CD4-positive, alpha-beta T cell treated with Interleukin-2 at 100 ng/mL for 4 hours (primary cell): ENCODE results near the gene DCTN1.
"Not testable (repeated sequence)": the region's sequence is repeated elsewhere in the genome, so short reads cannot be mapped to it uniquely, and the experiment has no call there.

ENCODE experiments used
- DNase-seq: peaks from one replicate; pipeline ENCODE4 v3.0.0-alpha.2; 2020; ENCODE audit warnings: low spot score

DCTN1 gene

DNA sequence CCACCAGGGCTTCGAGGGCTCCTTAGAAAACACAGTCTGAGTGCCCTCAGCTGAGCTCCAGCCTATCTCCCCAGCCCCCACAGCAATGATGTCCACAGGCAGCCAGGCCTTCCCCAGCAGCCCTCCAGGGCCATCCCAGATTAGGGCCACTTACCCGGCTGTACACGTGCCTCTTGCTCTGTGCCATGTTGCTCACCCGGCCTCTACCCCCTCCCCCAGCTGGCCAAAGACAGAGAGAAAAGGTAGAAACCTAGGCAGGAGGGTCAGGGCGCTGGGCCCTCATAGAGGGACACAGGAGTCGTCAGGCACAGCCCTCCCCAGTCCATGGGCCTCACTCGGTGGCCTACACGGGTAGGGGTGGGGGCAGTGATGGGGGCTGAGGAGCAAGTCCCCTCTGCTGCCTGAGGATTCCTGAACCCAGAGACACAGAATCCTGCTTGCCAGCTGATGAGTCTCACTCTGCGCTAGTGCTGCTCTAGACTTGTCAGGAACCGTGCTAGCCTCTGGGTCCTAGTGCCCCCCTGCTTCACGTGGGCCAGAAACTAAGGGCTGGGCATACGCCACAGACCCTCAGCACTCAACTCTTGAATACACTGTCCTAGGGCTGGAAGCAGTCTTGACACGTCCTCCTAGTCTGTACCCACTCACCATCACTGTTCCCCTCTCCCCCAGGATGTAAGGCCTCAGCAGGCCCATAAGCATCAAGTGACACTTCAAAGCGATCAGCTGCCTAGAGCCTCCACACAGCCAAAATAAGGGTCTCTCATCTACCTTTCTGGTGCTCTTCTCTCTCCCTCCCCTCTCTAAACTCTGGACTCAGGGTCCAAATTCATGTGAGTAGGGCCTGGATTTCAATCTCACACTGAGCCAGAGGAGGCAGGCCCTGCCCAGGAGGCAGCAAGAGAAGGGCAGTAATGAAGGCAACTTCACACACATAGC, at the start of gene DCTN1:
DCTN1 (minus strand) TSS at position 461 of the 939 bp plus-strand sequence; CDS start at position 187, 274 bp downstream.
- DNase-seq, result peak; percentile 15

- DNase-seq, result no peak
These were observed 48.6 kb upstream of the DCTN1 start for GRCh38 chr2:74428675-74429074.

GRCh38 chr2:74427551-74427950, 47.4 kb upstream of the DCTN1 start:
- DNase-seq, result no peak

GRCh38 chr2:74426181-74426758, 46.2 kb upstream of the DCTN1 start:
- no peak for DNase-seq

DNA sequence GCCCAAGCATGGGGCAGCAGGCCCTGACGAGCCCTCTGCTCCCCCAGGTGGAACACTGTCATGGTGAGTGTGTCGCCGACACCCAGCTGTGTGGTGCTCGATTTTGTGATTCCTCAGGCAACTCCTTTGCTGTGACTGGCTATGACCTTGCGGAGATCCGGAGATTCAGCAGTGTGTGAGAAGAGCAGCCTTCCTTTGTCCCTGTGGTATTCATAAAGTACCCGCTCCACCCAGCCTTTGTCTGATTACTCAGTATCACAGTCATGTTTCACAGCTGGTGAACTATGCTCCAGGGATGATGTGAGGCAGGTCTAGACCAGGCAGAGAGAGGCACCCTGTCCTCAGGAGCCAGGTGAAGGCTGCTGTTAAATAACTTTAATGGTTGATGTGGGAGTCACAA, 45.4 kb upstream of the DCTN1 start:
- DNase-seq, result no peak

- DNase-seq, result no peak
These were observed 44.9 kb upstream of the DCTN1 start for GRCh38 chr2:74424995-74425406.

DNA sequence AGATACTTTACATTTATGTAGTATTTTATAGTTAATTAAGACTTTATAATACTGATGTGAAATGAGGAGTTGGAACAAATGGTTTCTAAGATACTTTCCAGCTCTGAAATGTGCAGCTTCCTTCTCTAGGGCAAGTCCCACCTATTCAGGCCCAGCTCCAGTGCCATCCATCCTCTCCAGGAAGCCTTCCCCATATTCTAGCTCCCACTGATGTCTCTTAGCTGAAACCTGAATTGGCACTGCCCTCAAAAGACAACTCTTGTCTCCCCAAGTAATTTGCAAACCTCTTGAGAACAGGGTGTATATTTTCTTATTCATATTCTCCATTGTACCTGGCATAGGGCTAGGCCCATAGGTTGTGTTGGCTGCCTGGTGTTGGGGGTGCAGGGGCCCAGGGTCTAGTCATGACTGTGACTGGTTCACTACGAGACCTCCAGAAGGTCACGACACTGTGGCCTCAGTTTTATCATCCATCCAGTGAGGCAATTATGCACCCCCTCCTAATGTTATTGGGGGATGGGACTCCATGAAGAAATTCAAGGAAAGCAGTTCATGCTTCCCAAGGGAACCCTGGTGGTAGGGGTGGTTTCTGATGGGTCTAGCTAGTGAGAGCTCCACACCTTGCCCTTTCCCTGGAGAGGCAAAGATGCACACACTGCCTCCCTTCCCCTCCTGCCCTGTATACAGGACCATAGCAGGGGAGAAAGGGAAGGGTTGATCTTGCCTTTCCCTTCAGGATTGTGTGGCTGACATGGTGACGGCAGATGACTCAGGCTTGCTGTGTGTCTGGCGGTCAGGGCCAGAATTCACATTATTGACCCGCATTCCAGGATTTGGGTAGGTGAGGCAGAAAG, 44.3 kb upstream of the DCTN1 start:
- no peak for DNase-seq

- no peak for DNase-seq
These were observed 43.4 kb upstream of the DCTN1 start for GRCh38 chr2:74423231-74424095.

DNA sequence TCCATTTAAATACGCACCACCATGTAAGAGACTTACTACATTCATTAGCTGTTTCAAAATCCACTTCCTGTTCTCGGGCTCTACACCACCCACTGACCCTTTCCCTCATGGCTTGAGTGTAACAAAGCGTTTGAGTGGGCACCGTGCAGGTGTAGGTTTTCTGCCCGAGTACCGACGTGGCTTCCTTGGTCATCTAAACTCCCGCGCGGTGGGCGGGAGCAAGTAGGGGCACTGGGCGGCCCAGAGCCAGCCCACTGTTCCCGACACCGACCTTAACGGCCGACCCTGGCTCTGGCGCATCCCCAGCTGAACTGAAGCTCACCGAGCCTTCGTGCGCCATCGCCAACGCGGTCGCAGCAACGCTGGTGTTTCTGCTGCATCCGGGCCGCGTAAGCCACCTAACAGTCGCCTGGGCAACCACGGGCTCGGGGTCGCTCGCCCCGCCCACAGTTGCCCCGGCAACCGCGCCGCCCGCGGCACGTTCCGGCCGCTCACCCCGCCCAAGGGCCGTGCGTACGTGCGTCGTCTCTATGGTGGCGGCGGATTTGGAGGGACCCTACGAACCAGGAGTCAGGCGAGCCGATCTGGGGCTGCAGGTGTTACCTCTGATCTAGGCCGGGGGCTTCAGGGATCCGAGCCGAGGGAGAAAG, 41.2 kb upstream of the DCTN1 start, which contains the start of the genes C2orf81 and WDR54:
C2orf81 (minus strand) TSS at position 399 of the 650 bp plus-strand sequence; CDS start at position 340, 59 bp downstream.
WDR54 (plus strand) TSS at position 510 of the 650 bp plus-strand sequence. CDS start 424 bp downstream, outside the sequence.
- peak; percentile 94 for DNase-seq

- DNase-seq, result not testable (repeated sequence)
These were observed 40.5 kb upstream of the DCTN1 start for GRCh38 chr2:74420443-74421103.

DNA sequence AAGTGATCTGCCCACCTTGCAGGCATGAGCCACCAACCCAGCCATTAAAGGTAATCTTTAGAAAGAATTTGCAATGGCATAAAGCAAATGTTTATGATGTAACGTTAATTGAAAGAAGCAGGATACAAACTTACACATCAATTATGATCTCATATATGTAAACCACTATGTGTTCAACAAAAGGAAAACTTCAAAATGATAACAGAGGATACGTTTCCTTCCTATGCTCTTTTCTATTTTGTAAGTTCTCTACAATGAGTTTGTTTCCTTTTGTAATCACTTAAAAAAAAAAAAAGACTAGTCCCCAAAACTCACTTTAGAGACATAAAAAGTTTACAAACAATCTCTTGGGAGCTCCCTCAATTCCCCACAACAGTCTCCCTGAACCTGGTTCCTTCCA, 39.9 kb upstream of the DCTN1 start:
- DNase-seq, result no peak

DNA sequence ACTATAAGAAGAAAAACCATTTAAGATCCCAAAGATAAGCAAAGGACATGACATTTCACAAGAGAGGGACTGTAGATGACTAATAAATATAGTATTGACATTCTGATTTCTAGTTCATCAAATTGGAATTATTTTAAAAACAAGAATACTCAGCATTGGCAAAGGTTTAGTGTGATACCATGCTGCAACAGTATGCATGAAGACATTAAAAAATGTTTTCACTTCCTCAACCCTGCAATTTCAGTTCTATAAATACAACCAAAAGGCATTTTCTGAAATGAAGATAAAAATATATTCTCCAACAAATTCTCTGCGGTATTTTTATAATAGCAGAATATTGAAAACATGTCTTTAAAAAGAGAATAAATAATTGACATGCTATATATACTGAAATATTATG, 39.2 kb upstream of the DCTN1 start:
- DNase-seq, result no peak

GRCh38 chr2:74418312-74418711, 38.2 kb upstream of the DCTN1 start:
- no peak for DNase-seq

- DNase-seq, result no peak
These were observed 37.7 kb upstream of the DCTN1 start for GRCh38 chr2:74417763-74418162.

DNA sequence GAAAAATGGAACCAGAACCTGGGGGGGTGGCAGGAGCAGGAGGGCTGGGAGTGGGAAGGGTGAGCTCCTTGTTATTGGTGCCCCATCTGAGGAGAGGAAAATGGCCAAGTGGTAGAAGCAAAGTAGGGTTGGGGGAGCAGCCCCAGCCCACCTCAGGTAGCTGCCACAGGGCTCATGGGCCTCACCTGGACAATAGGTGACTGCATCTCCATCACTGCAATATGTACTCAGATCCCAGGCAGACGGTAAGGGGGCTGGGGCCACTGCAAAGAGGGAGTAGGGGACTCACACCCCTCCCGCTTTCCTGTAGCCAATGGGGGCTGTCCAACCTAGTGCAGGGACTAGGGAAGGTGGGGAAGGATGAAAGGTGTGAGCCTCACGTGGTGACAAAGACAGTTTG, 37.1 kb upstream of the DCTN1 start:
- no peak for DNase-seq

- no peak for DNase-seq
These were observed 36.7 kb upstream of the DCTN1 start for GRCh38 chr2:74416778-74417177.

DNA sequence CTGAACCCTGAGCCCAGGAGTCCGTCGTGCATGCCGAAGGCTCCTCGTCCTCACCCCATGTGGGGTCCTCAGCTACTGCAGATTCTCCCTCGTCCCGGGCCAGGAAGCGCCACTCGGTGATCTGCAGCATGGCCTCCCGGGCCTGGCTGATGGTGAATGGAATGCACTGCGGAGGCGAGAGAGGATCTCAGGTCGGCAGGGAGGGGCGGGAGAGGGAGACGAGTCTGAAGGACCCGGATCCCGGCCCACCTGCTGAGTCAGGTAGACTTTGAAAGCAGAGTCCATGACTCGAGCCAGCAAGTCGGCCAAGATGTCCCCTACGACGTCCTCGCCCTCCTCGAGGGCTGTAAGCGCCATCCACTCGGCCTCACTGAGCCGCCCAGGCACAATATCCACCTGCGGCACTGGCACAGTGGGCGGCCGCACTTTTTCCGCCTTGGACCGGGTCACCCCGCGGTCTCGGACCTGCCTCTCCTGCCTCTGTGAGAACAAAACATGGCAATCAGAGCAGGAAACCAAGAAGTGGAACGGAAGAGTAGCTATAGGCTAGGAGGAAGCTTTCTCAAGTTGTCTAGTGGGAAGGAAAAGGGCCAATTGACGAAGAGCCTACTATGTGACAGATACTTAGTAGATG, 35.8 kb upstream of the DCTN1 start:
- no peak for DNase-seq

DNA sequence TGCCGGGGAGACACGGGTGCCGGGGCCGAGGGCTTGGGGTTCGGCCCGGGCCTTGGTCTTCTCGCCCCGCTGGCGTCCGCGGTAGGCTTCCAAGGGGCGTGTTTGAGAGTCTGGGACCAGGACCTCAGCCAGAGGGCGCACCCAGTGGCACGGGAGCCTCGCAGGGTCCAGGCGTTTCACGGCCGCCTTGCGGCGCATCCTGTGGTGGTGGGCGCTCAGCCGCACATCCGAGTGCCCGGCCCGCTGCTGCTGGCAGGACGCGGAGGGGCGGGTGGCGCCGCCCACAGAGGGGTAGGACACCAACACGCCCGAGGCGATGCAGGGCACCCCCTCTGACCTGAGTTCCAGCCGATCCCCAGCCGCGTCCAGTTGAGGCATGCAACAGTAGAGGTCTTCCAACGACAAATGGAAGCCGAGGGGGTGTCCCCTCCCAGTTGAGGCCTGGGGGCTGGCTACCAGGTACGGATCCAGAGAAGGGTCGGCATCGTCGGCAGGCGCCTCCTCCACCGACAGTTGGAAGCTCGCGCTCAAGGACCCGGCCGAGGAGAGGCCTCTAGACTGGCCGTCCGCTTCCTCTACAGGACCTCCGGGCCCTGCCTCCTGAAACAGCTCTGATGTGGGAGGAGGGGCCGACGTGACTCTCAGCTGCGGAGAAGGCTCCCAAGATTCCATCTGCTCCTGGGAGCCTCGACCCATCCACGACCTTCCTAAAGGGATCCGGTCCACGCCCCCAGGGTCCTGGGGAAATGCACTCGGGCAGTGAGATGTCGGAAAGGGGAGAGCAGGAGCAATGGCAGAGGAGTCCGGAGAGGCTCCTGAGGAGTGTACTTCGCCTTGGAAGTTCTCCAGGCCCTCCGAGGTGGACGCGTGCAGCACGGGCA, 35.0 kb upstream of the DCTN1 start:
- DNase-seq, result no peak

DNA sequence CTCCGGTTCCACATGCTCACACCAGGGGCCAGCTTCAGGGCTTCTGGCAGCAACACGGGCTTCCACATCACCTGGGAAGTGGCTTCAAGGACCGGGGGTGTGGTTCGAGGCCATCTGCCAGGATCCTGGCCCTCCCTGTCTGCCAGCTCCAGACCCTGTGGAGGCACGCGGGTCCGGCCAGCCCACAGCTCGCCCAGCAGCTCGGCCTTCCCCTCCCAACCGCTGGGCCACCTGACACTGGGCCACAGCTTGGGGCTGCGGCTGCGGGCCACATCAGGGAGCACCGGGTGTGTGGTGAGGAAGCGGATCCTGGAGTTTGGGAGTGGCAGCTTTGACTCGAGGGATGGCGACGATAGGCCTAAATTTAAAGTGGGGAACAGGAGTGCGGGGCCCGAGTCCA, 34.3 kb upstream of the DCTN1 start:
- DNase-seq, result no peak
